Brain microvascular endothelial cell (primary cell): ENCODE results near the gene IL19.

Source experiments
- DNase-seq: peaks from one replicate; pipeline ENCODE4 v3.0.0-alpha.2; 2020
- H3K27ac ChIP-seq: fragments of 250-450 bp; sonication (Bioruptor Pico); 2 replicates; pipeline ENCODE4 v1.5.1; 2020; ENCODE audit warnings: mild to moderate bottlenecking, moderate library complexity
- H3K27me3 ChIP-seq: fragments of 250-450 bp; sonication (Bioruptor Pico); replicated peaks from 2 replicates; pipeline ENCODE4 v1.5.1; 2020; ENCODE audit warnings: mild to moderate bottlenecking
- H3K36me3 ChIP-seq: fragments of 250-450 bp; sonication (Bioruptor Pico); replicated peaks from 2 replicates; pipeline ENCODE4 v1.5.1; 2020; ENCODE audit warnings: mild to moderate bottlenecking
- H3K4me3 ChIP-seq: 2 replicates; pipeline ENCODE4 v1.5.1; 2011; ENCODE audit warnings: low read depth, mild to moderate bottlenecking, control low read depth, low read length, moderate library complexity
- in situ Hi-C: cut with HindIII; loops from 2 replicates; pipeline ENCODE4 v1.10.0; 2017; ENCODE audit warnings: low sequenced_read_pairs, low pct_ligation_motif_present
- TF ChIP-seq, protein P1 (sequence below): IDR thresholded peaks from 2 replicates; pipeline ENCODE4 v1.5.1; 2011; ENCODE audit warnings: low read depth, mild to moderate bottlenecking, moderate library complexity, low read length, control low read depth, inconsistent platforms; ENCODE audit errors: missing control alignments

IL19 gene, protein sequence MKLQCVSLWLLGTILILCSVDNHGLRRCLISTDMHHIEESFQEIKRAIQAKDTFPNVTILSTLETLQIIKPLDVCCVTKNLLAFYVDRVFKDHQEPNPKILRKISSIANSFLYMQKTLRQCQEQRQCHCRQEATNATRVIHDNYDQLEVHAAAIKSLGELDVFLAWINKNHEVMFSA

DNA sequence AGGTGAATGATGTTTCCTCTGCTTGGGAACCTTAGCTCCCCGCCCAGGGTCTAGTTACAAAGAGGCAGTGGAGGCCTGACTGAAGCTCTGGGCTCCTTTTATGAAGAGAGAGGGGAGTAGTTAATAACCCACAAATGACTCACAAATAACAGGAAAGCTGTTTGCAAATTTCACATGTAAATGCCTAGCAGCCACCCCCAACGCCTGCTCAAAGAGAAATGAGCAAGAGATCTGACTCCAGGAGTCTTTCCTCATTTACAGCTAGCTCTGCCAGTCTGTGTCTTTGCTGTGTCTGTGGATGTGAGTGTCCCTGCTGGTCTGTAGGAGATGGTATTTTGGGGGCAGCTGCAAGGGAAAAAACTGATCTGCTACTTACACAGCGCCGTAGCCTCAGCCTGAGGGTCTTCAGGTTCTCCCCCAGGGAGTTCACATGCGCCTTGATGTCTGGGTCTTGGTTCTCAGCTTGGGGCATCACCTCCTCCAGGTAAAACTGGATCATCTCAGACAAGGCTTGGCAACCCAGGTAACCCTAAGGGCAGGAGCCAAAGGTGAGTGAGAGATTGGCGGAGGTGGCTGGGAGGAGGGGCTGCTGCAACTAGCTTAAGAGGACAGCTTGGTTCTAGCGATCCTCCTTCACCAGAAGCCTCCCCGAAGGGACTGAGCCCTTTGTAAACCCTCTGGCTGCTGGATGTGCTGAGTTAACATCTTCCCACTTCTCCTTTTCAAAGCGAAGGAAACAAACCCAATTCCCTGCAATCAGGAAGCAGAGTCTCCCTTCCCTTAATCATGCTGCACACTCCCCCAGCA, at the start of gene IL19:
TSS of gene IL19 (plus strand) at position 243 of the 807 bp plus-strand sequence. CDS start 65,890 bp downstream, outside the sequence.
- H3K27ac ChIP-seq: no peak within 1 kb of the TSS
- in situ Hi-C loops: no loop called here
- DNase-seq: no peak
- TF ChIP-seq, protein P1, sequence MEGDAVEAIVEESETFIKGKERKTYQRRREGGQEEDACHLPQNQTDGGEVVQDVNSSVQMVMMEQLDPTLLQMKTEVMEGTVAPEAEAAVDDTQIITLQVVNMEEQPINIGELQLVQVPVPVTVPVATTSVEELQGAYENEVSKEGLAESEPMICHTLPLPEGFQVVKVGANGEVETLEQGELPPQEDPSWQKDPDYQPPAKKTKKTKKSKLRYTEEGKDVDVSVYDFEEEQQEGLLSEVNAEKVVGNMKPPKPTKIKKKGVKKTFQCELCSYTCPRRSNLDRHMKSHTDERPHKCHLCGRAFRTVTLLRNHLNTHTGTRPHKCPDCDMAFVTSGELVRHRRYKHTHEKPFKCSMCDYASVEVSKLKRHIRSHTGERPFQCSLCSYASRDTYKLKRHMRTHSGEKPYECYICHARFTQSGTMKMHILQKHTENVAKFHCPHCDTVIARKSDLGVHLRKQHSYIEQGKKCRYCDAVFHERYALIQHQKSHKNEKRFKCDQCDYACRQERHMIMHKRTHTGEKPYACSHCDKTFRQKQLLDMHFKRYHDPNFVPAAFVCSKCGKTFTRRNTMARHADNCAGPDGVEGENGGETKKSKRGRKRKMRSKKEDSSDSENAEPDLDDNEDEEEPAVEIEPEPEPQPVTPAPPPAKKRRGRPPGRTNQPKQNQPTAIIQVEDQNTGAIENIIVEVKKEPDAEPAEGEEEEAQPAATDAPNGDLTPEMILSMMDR: no peak
- no peak within 1 kb of the TSS for H3K4me3 ChIP-seq
- H3K36me3 ChIP-seq: no peaks in the 10 kb centered on the region
- H3K27me3 ChIP-seq: peaks cover 47% of the 10 kb centered on the region

DNA sequence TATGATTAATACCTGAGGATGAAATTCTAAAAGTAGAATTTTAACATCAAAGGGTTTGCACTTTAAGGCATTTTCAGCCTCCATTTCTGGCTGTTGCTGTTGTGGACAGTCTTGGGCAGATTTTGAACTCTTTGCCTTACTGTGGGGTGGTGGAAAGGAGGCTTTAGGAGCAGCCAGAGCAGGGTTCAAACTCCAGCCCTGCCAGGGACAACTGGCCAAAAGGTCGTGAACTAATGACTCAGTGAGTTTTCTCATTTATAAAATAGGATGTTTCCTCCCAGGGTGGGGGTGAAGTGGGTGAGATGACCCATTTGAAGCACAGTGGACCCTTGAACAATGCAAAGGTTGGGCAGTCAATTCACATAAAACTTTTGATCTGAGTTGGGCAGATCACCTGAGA, 49.1 kb upstream of the IL19 start:
- in situ Hi-C loops: no loop called here

DNA sequence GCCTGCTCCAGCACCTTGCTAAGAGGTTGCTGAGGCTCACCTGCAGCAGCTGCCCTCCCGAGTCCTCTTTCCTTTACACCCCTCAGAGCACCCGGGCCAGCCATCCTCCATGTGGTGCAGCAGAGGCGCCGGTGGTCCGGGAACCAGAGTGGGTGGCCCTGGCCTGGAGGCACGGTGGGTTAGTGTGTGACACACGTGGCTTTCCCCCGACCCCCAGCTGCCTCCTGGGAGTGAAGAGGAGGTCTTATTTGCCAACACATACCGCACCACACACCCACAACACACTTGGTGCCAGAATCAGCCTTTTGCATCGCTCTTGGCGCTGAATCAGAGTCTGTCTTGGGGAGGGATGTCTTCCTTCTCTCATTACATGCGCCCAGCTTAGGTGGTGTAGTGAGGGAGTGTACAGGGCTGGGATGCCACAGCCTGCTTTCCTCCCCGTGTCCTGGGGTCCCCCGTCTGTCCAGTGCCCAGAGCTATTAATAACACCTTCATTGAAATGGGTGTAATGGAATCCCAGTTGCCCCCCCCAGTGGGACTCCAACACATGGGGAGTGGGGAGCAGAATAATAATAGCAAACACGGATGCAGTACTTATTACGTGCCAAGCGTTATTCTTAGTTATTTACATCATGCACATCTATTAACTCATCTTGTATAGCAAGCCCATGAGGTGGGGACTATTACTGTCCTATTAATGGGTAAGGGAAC, 47.7 kb upstream of the IL19 start:
- in situ Hi-C loops: no loop called here
- H3K27me3 ChIP-seq: no peaks in the 10 kb centered on the region
- TF ChIP-seq, protein P1: no peak
- no peak overlapping the region for H3K27ac ChIP-seq
- H3K4me3 ChIP-seq: no peak overlapping the region
- no peaks in the 10 kb centered on the region for H3K36me3 ChIP-seq
- no peak for DNase-seq

More for the DNA sequence above, 49.1 kb upstream of the IL19 start:
- no peaks in the 10 kb centered on the region for H3K27me3 ChIP-seq
- no peak for DNase-seq
- no peaks in the 10 kb centered on the region for H3K36me3 ChIP-seq
- H3K27ac ChIP-seq: no peak overlapping the region
- no peak overlapping the region for H3K4me3 ChIP-seq
- TF ChIP-seq, protein P1: no peak

DNA sequence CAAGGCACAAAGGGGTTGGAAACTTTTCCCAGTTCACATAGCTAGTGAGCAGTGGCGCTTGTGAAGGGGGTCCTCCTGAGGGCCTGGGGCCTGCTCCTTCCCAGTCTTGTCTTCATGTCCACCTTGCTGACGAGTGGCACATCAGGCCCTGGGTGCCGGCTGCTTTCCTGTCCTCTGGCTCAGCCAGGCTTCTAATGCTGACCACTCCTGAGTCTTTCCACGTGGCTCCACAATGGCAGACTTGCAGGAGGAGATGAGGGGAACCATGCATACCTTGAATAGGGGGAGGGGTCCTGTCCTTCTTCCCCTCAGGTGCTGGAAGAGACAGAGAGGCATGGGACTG, 47.1 kb upstream of the IL19 start:
- TF ChIP-seq, protein P1: no peak
- no peaks in the 10 kb centered on the region for H3K36me3 ChIP-seq
- DNase-seq: no peak
- H3K4me3 ChIP-seq: no peak overlapping the region
- in situ Hi-C loops: no loop called here
- H3K27me3 ChIP-seq: no peaks in the 10 kb centered on the region
- H3K27ac ChIP-seq: no peak overlapping the region

DNA sequence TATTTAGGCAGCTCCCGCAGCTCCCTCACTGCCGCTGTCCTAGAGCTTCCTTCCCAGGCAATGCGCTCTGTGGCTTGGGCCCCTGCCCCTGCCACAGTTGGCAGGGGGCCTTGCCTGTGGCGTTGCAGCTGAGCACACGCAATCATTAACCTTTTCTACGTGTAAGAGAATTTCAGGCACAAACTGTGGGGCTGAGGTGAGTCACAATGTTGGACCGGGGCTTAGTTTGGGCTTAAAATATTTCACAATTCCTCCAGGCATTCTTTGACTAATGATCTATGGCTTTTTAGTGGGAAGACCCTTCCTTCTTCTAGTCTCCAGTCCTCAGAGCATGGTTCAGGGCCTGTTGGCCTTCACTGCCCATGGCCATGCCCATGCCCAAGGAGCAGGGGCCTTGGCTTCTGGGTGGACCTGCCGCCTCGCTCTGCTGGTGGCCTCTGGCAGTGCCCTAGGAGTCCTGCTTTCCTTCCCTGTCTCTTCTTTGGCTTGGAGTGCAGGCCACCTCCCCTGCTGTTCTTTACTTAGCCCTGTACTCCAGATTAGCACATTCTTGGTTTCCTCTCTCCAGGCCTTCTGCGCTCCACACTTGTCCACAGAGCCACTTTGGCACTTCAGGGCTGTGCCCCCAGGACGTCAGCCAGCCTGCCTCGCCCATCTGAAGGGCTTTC, 46.6 kb upstream of the IL19 start:
- in situ Hi-C loops: no loop called here
- no peak overlapping the region for H3K27ac ChIP-seq
- TF ChIP-seq, protein P1: no peak
- DNase-seq: no peak
- H3K4me3 ChIP-seq: no peak overlapping the region
- H3K27me3 ChIP-seq: no peaks in the 10 kb centered on the region
- H3K36me3 ChIP-seq: no peaks in the 10 kb centered on the region
